Fibroblast of lung (primary cell): ENCODE data around the gene PSPC1.

Experiments
- EZH2 ChIP-seq: IDR thresholded peaks from 2 replicates; pipeline ENCODE4 v1.5.1; 2012; ENCODE audit warnings: low read length, control low read depth, mild to moderate bottlenecking; ENCODE audit errors: missing control alignments
- TF ChIP-seq, protein P1 (sequence below), 2 donors: IDR thresholded peaks in 1 of 2; conservative IDR thresholded peaks in 1 of 2; 1 replicate in 1 of 2; 2 replicates in 1 of 2; pipeline ENCODE4 v1.5.1; 2011 to 2012; ENCODE audit warnings: low read length in 2 of 2, control low read depth in 1 of 2, inconsistent platforms in 1 of 2, low read depth in 1 of 2, mild to moderate bottlenecking in 1 of 2

DNA sequence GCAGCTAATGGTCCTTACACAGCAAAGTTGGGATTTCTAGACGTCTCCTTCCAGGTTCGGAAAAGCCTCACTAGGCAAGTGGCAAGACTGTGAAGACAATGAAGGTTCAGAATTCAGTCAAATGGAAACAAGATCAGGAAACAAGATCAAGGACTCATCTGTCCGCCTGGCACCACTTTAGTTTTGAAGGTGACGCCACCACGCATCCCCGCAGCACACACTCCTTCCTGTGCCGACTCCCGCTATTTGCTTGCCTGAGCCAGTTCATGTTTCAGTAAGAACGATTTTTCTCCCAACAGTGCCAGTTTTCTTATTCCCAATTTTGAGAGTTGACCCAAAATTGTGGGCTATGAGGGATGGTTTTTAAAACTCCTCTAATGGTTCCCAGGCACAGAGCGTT lies 107.8 kb downstream of the PSPC1 start:
- TF ChIP-seq EZH2: no peak
- TF ChIP-seq, protein P1, sequence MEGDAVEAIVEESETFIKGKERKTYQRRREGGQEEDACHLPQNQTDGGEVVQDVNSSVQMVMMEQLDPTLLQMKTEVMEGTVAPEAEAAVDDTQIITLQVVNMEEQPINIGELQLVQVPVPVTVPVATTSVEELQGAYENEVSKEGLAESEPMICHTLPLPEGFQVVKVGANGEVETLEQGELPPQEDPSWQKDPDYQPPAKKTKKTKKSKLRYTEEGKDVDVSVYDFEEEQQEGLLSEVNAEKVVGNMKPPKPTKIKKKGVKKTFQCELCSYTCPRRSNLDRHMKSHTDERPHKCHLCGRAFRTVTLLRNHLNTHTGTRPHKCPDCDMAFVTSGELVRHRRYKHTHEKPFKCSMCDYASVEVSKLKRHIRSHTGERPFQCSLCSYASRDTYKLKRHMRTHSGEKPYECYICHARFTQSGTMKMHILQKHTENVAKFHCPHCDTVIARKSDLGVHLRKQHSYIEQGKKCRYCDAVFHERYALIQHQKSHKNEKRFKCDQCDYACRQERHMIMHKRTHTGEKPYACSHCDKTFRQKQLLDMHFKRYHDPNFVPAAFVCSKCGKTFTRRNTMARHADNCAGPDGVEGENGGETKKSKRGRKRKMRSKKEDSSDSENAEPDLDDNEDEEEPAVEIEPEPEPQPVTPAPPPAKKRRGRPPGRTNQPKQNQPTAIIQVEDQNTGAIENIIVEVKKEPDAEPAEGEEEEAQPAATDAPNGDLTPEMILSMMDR (conservative IDR thresholded peaks at IDR 0.05 in 1 of 2, IDR thresholded peaks at IDR 0.05 in 1 of 2; ENCODE audit: low read depth in 1 of 2, low read length in 2 of 2): no peak
